Retinal pigment epithelial cell (primary cell): ENCODE measurements around the gene PARPBP.

ENCODE experiments used
- DNase-seq: peaks from one replicate; pipeline ENCODE4 v3.0.0-alpha.2; 2010; ENCODE audit warnings: low read depth
- H3K4me3 ChIP-seq: 2 replicates; pipeline ENCODE4 v1.5.1; 2011; ENCODE audit warnings: mild to moderate bottlenecking, low read length, control low read depth, moderate library complexity
- TF ChIP-seq, protein P1 (sequence below): conservative IDR thresholded peaks from 2 replicates; pipeline ENCODE4 v1.5.1; 2011; ENCODE audit warnings: low read depth, low read length, control low read depth, inconsistent platforms

Gene PARPBP

GRCh38 chr12:102172436-102172835, 52.5 kb downstream of the PARPBP start:
- H3K4me3 ChIP-seq, result no peak overlapping the region
- TF ChIP-seq, protein P1, sequence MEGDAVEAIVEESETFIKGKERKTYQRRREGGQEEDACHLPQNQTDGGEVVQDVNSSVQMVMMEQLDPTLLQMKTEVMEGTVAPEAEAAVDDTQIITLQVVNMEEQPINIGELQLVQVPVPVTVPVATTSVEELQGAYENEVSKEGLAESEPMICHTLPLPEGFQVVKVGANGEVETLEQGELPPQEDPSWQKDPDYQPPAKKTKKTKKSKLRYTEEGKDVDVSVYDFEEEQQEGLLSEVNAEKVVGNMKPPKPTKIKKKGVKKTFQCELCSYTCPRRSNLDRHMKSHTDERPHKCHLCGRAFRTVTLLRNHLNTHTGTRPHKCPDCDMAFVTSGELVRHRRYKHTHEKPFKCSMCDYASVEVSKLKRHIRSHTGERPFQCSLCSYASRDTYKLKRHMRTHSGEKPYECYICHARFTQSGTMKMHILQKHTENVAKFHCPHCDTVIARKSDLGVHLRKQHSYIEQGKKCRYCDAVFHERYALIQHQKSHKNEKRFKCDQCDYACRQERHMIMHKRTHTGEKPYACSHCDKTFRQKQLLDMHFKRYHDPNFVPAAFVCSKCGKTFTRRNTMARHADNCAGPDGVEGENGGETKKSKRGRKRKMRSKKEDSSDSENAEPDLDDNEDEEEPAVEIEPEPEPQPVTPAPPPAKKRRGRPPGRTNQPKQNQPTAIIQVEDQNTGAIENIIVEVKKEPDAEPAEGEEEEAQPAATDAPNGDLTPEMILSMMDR, result no peak
- DNase-seq, result peak; percentile 26

DNA sequence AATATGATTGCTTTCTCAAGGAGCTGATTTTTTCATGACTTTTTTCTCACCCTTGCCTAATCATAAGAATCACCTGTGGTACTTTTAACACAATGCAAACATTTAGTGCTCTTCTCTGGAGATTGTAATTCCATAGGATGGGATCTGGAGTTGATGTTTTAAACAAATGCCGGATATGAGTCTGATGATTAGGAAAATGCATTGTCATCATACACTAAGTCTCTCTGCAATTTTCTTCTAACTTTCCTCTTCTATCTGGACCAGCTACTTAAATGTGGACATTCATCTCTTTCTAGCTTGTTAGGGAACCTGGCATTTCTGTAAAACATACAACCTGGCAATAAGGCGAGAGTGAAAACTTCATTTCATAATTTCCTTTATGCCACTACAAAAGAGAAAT, 54.1 kb downstream of the PARPBP start:
- TF ChIP-seq, protein P1, result no peak
- no peak overlapping the region for H3K4me3 ChIP-seq
- no peak for DNase-seq

GRCh38 chr12:102174761-102175160, 54.8 kb downstream of the PARPBP start:
- no peak for DNase-seq
- TF ChIP-seq, protein P1, result no peak

GRCh38 chr12:102182635-102183034, 62.7 kb downstream of the PARPBP start:
- H3K4me3 ChIP-seq, result no peak overlapping the region
- TF ChIP-seq, protein P1, result no peak
- no peak for DNase-seq

More at GRCh38 chr12:102174761-102175160, 54.8 kb downstream of the PARPBP start:
- no peak overlapping the region for H3K4me3 ChIP-seq

DNA sequence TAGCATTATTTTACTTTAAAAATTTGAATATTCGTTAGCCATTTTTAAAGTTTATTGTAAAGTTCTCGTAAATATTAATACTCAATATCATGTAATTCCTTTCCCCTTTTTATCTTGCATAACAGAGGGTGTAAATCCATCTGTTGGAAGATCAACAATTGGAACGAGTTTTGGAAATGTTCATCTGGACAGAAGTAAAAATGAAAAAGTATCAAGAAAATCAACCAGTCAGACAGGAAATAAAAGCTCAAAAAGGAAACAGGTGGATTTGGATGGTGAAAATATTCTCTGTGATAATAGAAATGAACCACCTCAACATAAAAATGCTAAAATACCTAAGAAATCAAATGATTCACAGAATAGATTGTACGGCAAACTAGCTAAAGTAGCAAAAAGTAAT, 75.8 kb downstream of the PARPBP start:
- no peak overlapping the region for H3K4me3 ChIP-seq
- no peak for DNase-seq
- TF ChIP-seq, protein P1, result no peak

DNA sequence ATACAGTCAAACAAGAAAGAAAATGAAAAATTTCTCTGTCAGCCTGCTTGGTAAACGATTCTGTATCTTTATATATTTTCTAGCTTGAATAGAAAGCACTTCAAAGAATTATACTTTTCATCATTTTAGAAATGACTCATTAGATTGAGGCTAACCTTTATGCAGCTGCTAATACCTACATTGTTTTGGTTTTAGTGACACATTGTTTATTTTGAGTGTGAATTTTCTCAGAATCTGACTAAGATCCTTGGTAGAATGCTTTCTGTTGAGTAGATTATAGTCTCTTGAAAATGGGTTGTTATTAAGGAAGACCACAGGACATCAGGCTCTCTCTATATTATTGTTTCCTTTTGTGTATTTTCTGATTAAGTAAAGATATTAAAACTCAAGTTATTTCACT, 77.8 kb downstream of the PARPBP start, which contains the start of gene PMCH:
Gene PMCH (minus strand): TSS at position 45 of the 400 bp plus-strand sequence. CDS start 63 bp downstream, outside the sequence.
- H3K4me3 ChIP-seq, result no peak within 1 kb of the TSS
- TF ChIP-seq, protein P1, result no peak
- DNase-seq, result no peak

- H3K4me3 ChIP-seq, result no peak overlapping the region
- no peak for DNase-seq
- TF ChIP-seq, protein P1, result no peak
Measured at GRCh38 chr12:102201436-102202061, 81.6 kb downstream of the PARPBP start.
